ENCODE measurements around the gene LTN1.

The LTN1 gene

DNA sequence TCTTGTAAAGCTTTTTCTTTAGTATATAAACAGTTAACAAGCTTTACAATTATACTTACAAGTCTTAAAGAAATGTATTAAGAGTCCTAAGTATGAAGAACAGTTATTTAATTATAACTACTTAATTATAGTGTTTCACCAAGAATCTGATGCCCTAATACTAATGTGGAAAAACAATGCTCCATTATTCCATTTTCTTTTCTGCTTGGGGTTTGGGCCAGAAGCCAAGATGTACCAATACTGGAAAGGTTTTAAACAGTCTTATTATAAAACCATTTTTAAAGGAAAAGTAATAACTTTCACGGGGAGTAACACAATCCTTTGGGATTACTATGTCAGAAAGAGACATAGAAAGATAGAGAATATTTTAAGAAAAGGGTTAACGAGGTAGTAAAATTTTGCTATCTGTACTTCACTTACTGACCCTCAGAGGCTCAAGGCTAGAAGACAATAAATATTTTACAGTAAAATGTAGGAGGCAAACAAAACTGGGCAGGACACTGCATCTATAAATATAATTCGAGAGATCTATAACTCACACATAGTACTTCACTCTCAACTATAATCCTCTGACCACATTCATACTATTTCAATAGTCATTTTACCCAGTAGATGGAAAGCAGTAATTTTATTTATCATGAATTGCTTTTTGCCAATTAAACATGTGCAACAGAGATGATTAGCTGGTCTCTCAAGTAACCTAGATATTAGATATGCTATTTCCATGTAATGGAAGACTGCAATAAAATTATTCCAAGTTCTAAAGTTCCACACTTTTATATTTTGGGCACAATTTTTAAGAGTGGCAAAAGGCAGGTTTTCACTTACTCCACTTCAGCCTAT is 63.9 kb downstream of the LTN1 start:
- no peak overlapping the region for H3K4me3 ChIP-seq (ENCODE audit: low read length)
- no peak for DNase-seq (ENCODE audit: low read depth)
- TF ChIP-seq, protein P1, sequence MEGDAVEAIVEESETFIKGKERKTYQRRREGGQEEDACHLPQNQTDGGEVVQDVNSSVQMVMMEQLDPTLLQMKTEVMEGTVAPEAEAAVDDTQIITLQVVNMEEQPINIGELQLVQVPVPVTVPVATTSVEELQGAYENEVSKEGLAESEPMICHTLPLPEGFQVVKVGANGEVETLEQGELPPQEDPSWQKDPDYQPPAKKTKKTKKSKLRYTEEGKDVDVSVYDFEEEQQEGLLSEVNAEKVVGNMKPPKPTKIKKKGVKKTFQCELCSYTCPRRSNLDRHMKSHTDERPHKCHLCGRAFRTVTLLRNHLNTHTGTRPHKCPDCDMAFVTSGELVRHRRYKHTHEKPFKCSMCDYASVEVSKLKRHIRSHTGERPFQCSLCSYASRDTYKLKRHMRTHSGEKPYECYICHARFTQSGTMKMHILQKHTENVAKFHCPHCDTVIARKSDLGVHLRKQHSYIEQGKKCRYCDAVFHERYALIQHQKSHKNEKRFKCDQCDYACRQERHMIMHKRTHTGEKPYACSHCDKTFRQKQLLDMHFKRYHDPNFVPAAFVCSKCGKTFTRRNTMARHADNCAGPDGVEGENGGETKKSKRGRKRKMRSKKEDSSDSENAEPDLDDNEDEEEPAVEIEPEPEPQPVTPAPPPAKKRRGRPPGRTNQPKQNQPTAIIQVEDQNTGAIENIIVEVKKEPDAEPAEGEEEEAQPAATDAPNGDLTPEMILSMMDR (IDR thresholded peaks at IDR 0.05; ENCODE audit: insufficient read depth, low read depth, low read length, missing control alignments): no peak

DNA sequence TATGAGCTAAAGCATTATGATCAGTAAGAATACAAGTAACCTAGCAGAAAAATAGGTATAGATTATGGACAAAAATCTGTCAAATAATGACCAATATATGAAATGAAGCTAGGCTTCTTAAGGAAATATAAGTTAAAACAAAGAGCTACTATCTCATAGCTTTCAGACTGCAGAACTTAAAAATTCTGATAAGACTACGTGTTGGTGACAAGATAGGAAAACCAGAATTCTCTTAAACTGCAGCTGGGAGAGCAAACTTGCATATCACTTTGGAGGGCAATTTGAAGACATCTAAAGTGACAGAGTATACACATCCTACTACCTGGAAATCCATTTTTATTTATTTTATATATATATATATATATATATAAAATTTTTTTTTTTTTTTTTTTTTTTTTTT is 65.5 kb downstream of the LTN1 start:
- TF ChIP-seq, protein P1 (IDR thresholded peaks at IDR 0.05; ENCODE audit: insufficient read depth, low read depth, low read length, missing control alignments): no peak

DNA sequence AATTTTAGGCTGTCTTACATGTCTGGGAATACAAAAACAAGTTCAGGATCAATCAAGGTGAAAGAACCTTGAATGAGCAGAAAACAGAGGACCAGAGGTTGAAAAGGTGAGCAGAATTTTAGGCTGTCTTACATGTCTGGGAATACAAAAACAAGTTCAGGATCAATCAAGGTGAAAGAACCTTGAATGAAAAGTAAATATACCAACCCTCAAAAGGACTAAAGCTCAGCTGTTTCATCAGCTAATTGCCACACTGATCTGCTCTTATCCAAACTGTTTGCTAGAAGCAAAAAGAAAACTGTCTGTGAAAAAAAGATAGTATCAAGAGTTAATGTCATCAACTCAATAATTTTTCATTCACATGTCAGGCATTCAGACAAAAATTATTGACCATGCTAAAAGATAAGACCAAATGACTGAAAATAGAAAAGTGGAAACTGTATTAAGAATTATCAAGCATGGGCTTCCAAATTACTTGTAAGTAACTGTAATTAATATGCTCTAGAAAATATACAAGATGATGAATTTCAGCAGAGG is 69.2 kb downstream of the LTN1 start:
- TF ChIP-seq, protein P1 (IDR thresholded peaks at IDR 0.05; ENCODE audit: insufficient read depth, low read depth, low read length, missing control alignments): no peak
- DNase-seq (ENCODE audit: low read depth): no peak
- no peak overlapping the region for H3K4me3 ChIP-seq (ENCODE audit: low read length)

More for the DNA sequence above, 65.5 kb downstream of the LTN1 start:
- no peak overlapping the region for H3K4me3 ChIP-seq (ENCODE audit: low read length)
- DNase-seq (ENCODE audit: low read depth): no peak

DNA sequence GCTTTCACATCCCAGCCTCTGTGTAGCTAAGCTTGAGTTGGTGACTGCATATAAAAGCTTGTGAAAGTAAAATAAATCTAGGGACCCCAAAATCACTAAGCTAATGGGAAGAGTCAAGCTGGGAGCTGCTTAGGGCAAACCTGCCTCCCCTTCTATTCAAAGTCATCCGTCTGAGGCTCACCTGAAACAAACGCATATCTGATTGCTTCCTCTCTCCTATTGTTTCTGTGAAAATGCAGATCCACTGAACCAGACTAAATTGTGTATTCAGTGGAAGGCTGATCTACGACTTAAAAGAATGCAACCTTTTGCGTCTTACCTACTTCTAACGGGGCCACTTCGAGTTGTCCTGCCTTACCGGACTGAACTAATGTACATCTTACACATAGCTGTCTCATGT is 70.3 kb downstream of the LTN1 start:
- DNase-seq (ENCODE audit: low read depth): no peak
- TF ChIP-seq, protein P1 (IDR thresholded peaks at IDR 0.05; ENCODE audit: insufficient read depth, low read depth, low read length, missing control alignments): no peak
- no peak overlapping the region for H3K4me3 ChIP-seq (ENCODE audit: low read length)

DNA sequence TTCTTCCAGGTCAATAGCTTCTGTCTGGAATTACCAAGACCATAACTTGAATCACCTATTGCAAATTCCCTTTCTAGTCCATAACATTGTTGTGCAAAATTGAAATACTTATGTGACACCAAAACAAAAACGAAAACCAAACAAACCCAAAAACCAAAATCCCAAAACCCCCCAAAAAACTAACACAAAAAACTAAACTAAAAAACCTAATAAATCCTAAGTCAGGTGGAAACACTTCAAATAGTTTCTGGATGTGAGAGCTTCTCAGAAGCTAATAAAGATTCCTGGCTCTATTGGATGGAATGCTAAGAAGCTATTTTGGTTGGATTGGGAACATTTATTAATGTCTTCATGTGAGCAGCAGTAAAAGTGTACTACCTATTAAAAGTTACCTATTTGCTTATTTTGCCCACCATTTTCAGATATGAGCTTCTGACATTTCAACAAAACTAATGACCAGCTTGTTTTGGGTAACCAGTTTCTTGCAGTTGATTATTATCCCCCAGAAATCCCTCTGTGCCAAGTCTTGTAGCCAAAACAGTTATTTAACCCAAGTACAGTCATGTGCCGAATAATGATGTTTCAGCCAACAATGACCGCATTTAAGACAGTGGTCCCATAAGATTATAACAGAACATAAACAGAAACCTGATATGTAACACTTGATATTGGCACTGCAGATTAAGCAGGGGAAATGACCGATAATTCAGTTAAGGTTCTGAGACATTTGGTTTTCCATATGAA is 76.4 kb downstream of the LTN1 start:
- no peak for DNase-seq (ENCODE audit: low read depth)
- H3K4me3 ChIP-seq (ENCODE audit: low read length): no peak overlapping the region
- TF ChIP-seq, protein P1 (IDR thresholded peaks at IDR 0.05; ENCODE audit: insufficient read depth, low read depth, low read length, missing control alignments): no peak

DNA sequence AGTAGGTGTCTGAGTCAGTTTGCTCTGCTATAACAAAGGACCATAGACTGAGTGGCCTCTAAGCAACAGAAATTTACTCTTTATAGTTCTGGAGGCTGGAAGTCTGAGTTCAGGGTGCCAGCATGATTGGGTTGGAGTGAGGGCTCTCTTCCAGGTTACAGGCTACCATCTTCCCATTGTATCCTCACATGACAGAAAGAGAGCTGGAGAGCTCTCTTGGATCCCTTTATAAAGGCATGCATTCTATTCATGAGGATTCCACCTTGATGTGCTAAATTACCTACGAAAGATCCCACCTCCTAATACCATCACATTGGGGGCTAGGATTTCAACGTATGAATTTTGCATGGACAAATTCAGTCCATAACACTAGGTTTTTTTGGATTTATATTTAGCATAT is 79.6 kb downstream of the LTN1 start:
- TF ChIP-seq, protein P1 (IDR thresholded peaks at IDR 0.05; ENCODE audit: insufficient read depth, low read depth, low read length, missing control alignments): no peak
- H3K4me3 ChIP-seq (ENCODE audit: low read length): no peak overlapping the region
- no peak for DNase-seq (ENCODE audit: low read depth)

Data from epithelial cell of esophagus (primary cell).